Omental fat pad (tissue), 4 donors: Measurements from ENCODE around the gene RGSL1. TPM values are rescaled to one million over a fixed set of nuclear protein-coding genes. Genes with fewer than 3 reads are reported as not detected.

Source experiments
- ATAC-seq: fragments of 150-250 bp; one replicate; pipeline ENCODE4 v1.9.1; 2016; ENCODE audit warnings: mild to moderate bottlenecking, moderate library complexity; ENCODE audit not compliant: low FRiP score
- DNase-seq: peaks from one replicate; pipeline ENCODE4 v3.0.0-alpha.2; 2019; ENCODE audit warnings: low spot score
- total RNA-seq, 4 donors: library from RNA; depleted of rRNA; stranded (reverse); fragments of >200 nt; gene quantifications; one replicate each; pipeline ENCODE4 v1.1.0, GENCODE V29; 2016
- TF ChIP-seq, protein P1 (sequence below), 3 donors: fragments of 450-650 bp; IDR thresholded peaks; one replicate each; pipeline ENCODE4 v1.5.1; 2016 to 2017; ENCODE audit warnings: antibody characterized with exemption in 3 of 3, mild to moderate bottlenecking in 3 of 3, moderate library complexity in 2 of 3

RGSL1 gene
- total RNA-seq, 4 donors from 2014 or later, result 1.7 TPM; not detected in 3

GRCh38 chr1:182428043-182428442, 21.9 kb upstream of the RGSL1 start:
- ATAC-seq, result no peak
- no peak for DNase-seq
- TF ChIP-seq, protein P1, sequence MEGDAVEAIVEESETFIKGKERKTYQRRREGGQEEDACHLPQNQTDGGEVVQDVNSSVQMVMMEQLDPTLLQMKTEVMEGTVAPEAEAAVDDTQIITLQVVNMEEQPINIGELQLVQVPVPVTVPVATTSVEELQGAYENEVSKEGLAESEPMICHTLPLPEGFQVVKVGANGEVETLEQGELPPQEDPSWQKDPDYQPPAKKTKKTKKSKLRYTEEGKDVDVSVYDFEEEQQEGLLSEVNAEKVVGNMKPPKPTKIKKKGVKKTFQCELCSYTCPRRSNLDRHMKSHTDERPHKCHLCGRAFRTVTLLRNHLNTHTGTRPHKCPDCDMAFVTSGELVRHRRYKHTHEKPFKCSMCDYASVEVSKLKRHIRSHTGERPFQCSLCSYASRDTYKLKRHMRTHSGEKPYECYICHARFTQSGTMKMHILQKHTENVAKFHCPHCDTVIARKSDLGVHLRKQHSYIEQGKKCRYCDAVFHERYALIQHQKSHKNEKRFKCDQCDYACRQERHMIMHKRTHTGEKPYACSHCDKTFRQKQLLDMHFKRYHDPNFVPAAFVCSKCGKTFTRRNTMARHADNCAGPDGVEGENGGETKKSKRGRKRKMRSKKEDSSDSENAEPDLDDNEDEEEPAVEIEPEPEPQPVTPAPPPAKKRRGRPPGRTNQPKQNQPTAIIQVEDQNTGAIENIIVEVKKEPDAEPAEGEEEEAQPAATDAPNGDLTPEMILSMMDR (IDR thresholded peaks at IDR 0.05), result no peak

DNA sequence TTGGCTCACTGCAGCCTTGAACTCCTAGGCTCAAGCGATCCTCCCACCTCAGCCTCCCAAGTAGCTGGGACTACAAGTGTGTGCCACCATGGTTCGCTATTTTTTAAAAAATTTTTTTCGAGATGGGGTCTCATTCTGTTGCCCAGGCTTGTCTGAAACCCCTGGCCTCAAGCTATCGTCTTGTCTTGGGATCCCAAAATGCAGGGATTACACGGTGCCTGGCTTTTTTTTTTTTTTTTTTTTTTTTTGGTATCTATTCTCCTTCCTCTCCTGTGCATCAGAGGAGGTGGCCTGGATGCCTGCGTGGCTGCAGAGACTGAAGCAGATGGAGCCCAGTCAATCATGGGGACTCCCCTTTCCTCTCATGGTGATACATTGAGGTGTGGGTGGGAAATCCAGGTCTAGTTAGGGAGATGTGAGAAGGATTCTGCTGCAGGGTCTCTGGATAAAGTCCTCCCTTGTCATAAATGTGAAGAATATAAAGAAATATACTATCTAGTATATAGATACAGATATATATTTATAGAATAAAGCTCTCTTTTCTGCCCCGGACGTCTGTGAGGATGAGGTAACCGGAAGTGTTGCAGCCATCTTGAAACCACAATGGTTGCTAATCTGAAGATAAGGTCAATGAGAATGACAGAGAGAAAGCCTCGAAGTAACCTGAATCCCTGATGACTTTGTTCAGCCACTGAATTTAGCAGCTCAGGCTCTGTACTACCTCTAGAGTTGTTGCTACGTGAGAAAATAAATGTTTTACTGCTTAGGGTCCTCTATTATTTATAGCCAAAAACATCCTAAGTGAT, 19.5 kb upstream of the RGSL1 start:
- ATAC-seq, result no peak
- TF ChIP-seq, protein P1 (IDR thresholded peaks at IDR 0.05), result no peak
- no peak for DNase-seq

GRCh38 chr1:182431278-182431677, 18.7 kb upstream of the RGSL1 start:
- TF ChIP-seq, protein P1 (IDR thresholded peaks at IDR 0.05), result no peak
- ATAC-seq, result no peak
- no peak for DNase-seq

DNA sequence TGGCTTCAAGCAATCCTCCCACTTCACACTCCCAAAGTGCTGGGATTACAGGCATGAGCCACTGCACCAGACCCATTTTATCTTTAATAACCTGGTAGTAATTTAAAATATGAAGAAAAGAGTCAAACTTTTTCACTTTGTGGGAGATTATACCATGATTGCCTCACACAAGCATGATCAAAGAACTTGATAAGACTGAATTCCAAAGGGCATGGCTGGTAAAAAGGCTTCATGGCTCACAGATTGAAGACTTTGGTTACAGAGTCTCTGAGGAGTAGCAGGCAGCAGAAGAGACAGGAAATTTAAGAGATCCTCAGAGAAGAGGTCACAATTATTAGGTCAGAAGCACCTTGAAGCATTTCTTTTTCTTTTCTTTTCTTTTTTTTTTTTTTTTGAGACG, 16.4 kb upstream of the RGSL1 start:
- TF ChIP-seq, protein P1 (IDR thresholded peaks at IDR 0.05), result no peak
- ATAC-seq (no peak), DNase-seq (no peak)

- TF ChIP-seq, protein P1 (IDR thresholded peaks at IDR 0.05), result no peak
- DNase-seq (no peak), ATAC-seq (no peak)
Measured at GRCh38 chr1:182438326-182438725, 11.6 kb upstream of the RGSL1 start.

- DNase-seq (no peak), ATAC-seq (no peak)
- TF ChIP-seq, protein P1 (IDR thresholded peaks at IDR 0.05), result no peak
Measured at GRCh38 chr1:182441719-182442118, 8.2 kb upstream of the RGSL1 start.

DNA sequence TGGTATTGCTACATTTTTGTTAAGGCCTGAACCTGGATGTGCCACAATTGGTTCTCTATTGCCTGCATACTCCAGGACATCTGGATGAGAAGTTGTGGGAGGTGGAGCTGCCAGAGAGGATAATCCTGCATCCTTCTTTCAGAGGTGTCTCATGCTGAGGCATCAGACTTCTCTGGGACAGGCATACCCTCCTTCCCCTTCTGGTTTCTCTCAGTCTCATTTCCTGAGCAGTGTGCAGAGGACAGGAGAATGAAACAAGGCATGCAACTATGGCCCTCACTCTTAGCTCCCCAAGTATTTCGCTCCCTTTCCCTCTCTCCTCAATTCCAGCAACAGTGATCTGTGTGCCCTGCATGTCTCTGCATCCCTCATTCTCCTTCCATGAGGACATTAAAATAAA, 7.6 kb upstream of the RGSL1 start:
- TF ChIP-seq, protein P1 (IDR thresholded peaks at IDR 0.05), result no peak
- ATAC-seq (no peak), DNase-seq (no peak)
